HEK293 (cell line): ENCODE results near the gene ELAPOR1.
A peak's percentile ranks its signal among the peaks of the same experiment; 100 is the strongest.

ENCODE experiments used
- ATF2 ChIP-seq: fragments of 450-650 bp; formaldehyde crosslinking; IDR thresholded peaks from 2 replicates; pipeline ENCODE4 v1.5.1; 2016; ENCODE audit warnings: missing biosample characterization, missing genetic modification characterization, low read depth
- ELK4 ChIP-seq: IDR thresholded peaks from 2 replicates; pipeline ENCODE4 v1.6.1; 2011; ENCODE audit warnings: mild to moderate bottlenecking, low read depth, low read length, borderline replicate concordance
- GFI1B ChIP-seq: fragments of 450-650 bp; formaldehyde crosslinking; IDR thresholded peaks from 2 replicates; pipeline ENCODE4 v1.5.1; 2016; ENCODE audit warnings: missing biosample characterization, missing genetic modification characterization
- GLIS2 ChIP-seq: fragments of 450-650 bp; formaldehyde crosslinking; IDR thresholded peaks from 2 replicates; pipeline ENCODE4 v1.5.1; 2016; ENCODE audit warnings: missing biosample characterization, missing genetic modification characterization
- HOXA7 ChIP-seq: sonication (generic); formaldehyde crosslinking; IDR thresholded peaks from 2 replicates; pipeline ENCODE4 v1.8.1; 2022; ENCODE audit warnings: missing genetic modification reagents, borderline replicate concordance
- KLF10 ChIP-seq: fragments of 450-650 bp; IDR thresholded peaks from 2 replicates; pipeline ENCODE4 v1.5.1; 2018; ENCODE audit warnings: missing biosample characterization, mild to moderate bottlenecking, missing genetic modification characterization
- PRDM10 ChIP-seq: fragments of 450-650 bp; formaldehyde crosslinking; IDR thresholded peaks from 2 replicates; pipeline ENCODE4 v1.5.1; 2016; ENCODE audit warnings: missing biosample characterization, missing genetic modification characterization
- SALL2 ChIP-seq: fragments of 450-650 bp; formaldehyde crosslinking; IDR thresholded peaks from 2 replicates; pipeline ENCODE4 v1.5.0; 2017; ENCODE audit warnings: missing biosample characterization, mild to moderate bottlenecking, missing genetic modification characterization, borderline replicate concordance
- SP2 ChIP-seq: fragments of 450-650 bp; formaldehyde crosslinking; IDR thresholded peaks from 2 replicates; pipeline ENCODE4 v1.5.1; 2016; ENCODE audit warnings: missing biosample characterization, missing genetic modification characterization
- TCF7L2 ChIP-seq: IDR thresholded peaks from 2 replicates; pipeline ENCODE4 v1.6.1; 2011; ENCODE audit warnings: low read depth, mild to moderate bottlenecking, inconsistent platforms, low read length, moderate library complexity, borderline replicate concordance
- ZBTB1 ChIP-seq: fragments of 450-650 bp; formaldehyde crosslinking; IDR thresholded peaks from 2 replicates; pipeline ENCODE4 v1.5.1; 2016; ENCODE audit warnings: missing biosample characterization, missing genetic modification characterization
- ZNF146 ChIP-seq: fragments of 450-650 bp; formaldehyde crosslinking; IDR thresholded peaks from 2 replicates; pipeline ENCODE4 v1.5.1; 2016; ENCODE audit warnings: missing biosample characterization, missing genetic modification characterization
- ZNF175 ChIP-seq: fragments of 450-650 bp; formaldehyde crosslinking; IDR thresholded peaks from 2 replicates; pipeline ENCODE4 v1.5.1; 2016; ENCODE audit warnings: missing biosample characterization, missing genetic modification characterization
- ZNF2 ChIP-seq: fragments of 450-650 bp; formaldehyde crosslinking; IDR thresholded peaks from 2 replicates; pipeline ENCODE4 v1.5.1; 2016; ENCODE audit warnings: missing biosample characterization, missing genetic modification characterization
- ZNF292 ChIP-seq: fragments of 450-650 bp; formaldehyde crosslinking; IDR thresholded peaks from 2 replicates; pipeline ENCODE4 v1.5.1; 2016; ENCODE audit warnings: low read depth, missing biosample characterization, missing genetic modification characterization, borderline replicate concordance
- ZNF335 ChIP-seq: fragments of 450-650 bp; formaldehyde crosslinking; conservative IDR thresholded peaks from 2 replicates; pipeline ENCODE4 v1.5.1; 2016; ENCODE audit warnings: missing biosample characterization, missing genetic modification characterization
- ZNF433 ChIP-seq: fragments of 450-650 bp; formaldehyde crosslinking; IDR thresholded peaks from 2 replicates; pipeline ENCODE4 v1.5.1; 2016; ENCODE audit warnings: missing biosample characterization, missing genetic modification characterization, low read depth
- ZNF518A ChIP-seq: fragments of 450-650 bp; formaldehyde crosslinking; conservative IDR thresholded peaks from 2 replicates; pipeline ENCODE4 v1.5.1; 2016; ENCODE audit warnings: low read depth, missing biosample characterization, missing genetic modification characterization
- ZNF529 ChIP-seq: fragments of 450-650 bp; formaldehyde crosslinking; IDR thresholded peaks from 2 replicates; pipeline ENCODE4 v1.5.1; 2017; ENCODE audit warnings: missing genetic modification characterization, missing biosample characterization; ENCODE audit not compliant: insufficient replicate concordance
- ZNF610 ChIP-seq: fragments of 450-650 bp; formaldehyde crosslinking; IDR thresholded peaks from 2 replicates; pipeline ENCODE4 v1.5.1; 2016; ENCODE audit warnings: missing biosample characterization, missing genetic modification characterization, borderline replicate concordance
- ZNF623 ChIP-seq: fragments of 450-650 bp; formaldehyde crosslinking; IDR thresholded peaks from 2 replicates; pipeline ENCODE4 v1.5.1; 2016; ENCODE audit warnings: missing biosample characterization, missing genetic modification characterization
- ZNF626 ChIP-seq: fragments of 450-650 bp; sonication (Bioruptor Pico); formaldehyde crosslinking; IDR thresholded peaks from 2 replicates; pipeline ENCODE4 v1.5.1; 2018; ENCODE audit warnings: missing biosample characterization, missing genetic modification characterization, inconsistent platforms
- ZNF658 ChIP-seq: fragments of 450-650 bp; formaldehyde crosslinking; IDR thresholded peaks from 2 replicates; pipeline ENCODE4; 2016; ENCODE audit warnings: missing biosample characterization, missing genetic modification characterization
- ZNF664 ChIP-seq: fragments of 450-650 bp; formaldehyde crosslinking; IDR thresholded peaks from 2 replicates; pipeline ENCODE4 v1.5.1; 2016; ENCODE audit warnings: missing biosample characterization, missing genetic modification characterization
- ZNF707 ChIP-seq: fragments of 450-650 bp; formaldehyde crosslinking; IDR thresholded peaks from 2 replicates; pipeline ENCODE4 v1.5.1; 2016; ENCODE audit warnings: missing biosample characterization, missing genetic modification characterization
- ZNF777 ChIP-seq: fragments of 450-650 bp; formaldehyde crosslinking; IDR thresholded peaks from 2 replicates; pipeline ENCODE4 v1.5.1; 2017; ENCODE audit warnings: missing biosample characterization, missing genetic modification characterization, borderline replicate concordance
- ZSCAN23 ChIP-seq: fragments of 450-650 bp; formaldehyde crosslinking; IDR thresholded peaks from 2 replicates; pipeline ENCODE4 v1.5.1; 2016; ENCODE audit warnings: missing biosample characterization, missing genetic modification characterization
- ZXDB ChIP-seq: fragments of 450-650 bp; formaldehyde crosslinking; IDR thresholded peaks from 2 replicates; pipeline ENCODE4 v1.5.1; 2016; ENCODE audit warnings: missing biosample characterization, missing genetic modification characterization

ELAPOR1 gene

GRCh38 chr1:109075531-109076490 lies 38.1 kb upstream of the ELAPOR1 start, which contains the start of gene TAF13 (continued):
- TF ChIP-seq ZNF777 (tag by site-specific recombination) = no peak
- no peak for TF ChIP-seq TCF7L2
- no peak for TF ChIP-seq SALL2 (tag by site-specific recombination)
- no peak for TF ChIP-seq ZNF707 (tag by site-specific recombination)
- no peak for TF ChIP-seq ZNF626 (tag by site-specific recombination)
- TF ChIP-seq GLIS2 (tag by site-specific recombination) = peak; percentile 58; the same call in 1 of the 2 replicates
- no peak for TF ChIP-seq ZNF529
- no peak for TF ChIP-seq HOXA7 (CRISPR knock-in tag)
- no peak for TF ChIP-seq ZNF175 (tag by site-specific recombination)
- no peak for TF ChIP-seq ZNF658
- TF ChIP-seq ZNF292 (tag by site-specific recombination) = no peak
- no peak for TF ChIP-seq KLF10 (tag by site-specific recombination)
- peak; percentile 84 for TF ChIP-seq ZNF2 (tag by site-specific recombination)
- TF ChIP-seq ZNF433 (tag by site-specific recombination) = no peak
- peak; percentile 74 for TF ChIP-seq ZNF335 (tag by site-specific recombination)
- no peak for TF ChIP-seq ZNF664 (tag by site-specific recombination)
- no peak for TF ChIP-seq ZSCAN23 (tag by site-specific recombination)
- TF ChIP-seq SP2 (tag by site-specific recombination) = peak; percentile 94
- no peak for TF ChIP-seq ATF2 (tag by site-specific recombination)
- TF ChIP-seq ELK4 = peak; percentile 61; the same call in 1 of the 2 replicates
- peak; percentile 62; the same call in 1 of the 2 replicates for TF ChIP-seq ZNF610 (tag by site-specific recombination)
- no peak for TF ChIP-seq ZBTB1 (tag by site-specific recombination)
- peak; percentile 80 for TF ChIP-seq ZXDB (tag by site-specific recombination)
- TF ChIP-seq GFI1B = peak; percentile 78; the same call in 1 of the 2 replicates
- no peak for TF ChIP-seq ZNF623 (tag by site-specific recombination)
- TF ChIP-seq PRDM10 (tag by site-specific recombination) = peak; percentile 55; the same call in 1 of the 2 replicates
- peak; percentile 99 for TF ChIP-seq ZNF518A
- 0 out of 2 replicates have a peak, but pooled peaks have one; percentile 17 for TF ChIP-seq ZNF146 (tag by site-specific recombination)
